Measurements from ENCODE around the gene PPP1R13L.

Gene PPP1R13L

GRCh38 chr19:45423589-45424190 is 18.8 kb upstream of the PPP1R13L start, which contains the start of gene ERCC1:
ERCC1 (minus strand) TSS chr19:45423917; CDS start chr19:45423374, 543 bp downstream.
- peaks cover 16% of the 10 kb centered on the region for H3K79me2 ChIP-seq (ENCODE audit: insufficient read depth, low read length)
- peak within 1 kb of the TSS; percentile 80 for H3K4me3 ChIP-seq (ENCODE audit: low read length, poor library complexity, severe bottlenecking)
- peaks cover 32% of the 10 kb centered on the region for H3K4me1 ChIP-seq (ENCODE audit: insufficient read depth, low read length, poor library complexity, severe bottlenecking)
- H3F3A ChIP-seq (ENCODE audit: low read depth), result 0 out of 2 replicates have a peak, but pooled peaks cover 3% of the 10 kb centered on the region
- no peaks in the 10 kb centered on the region for H3K27me3 ChIP-seq (ENCODE audit: insufficient read depth, low read length, poor library complexity, severe bottlenecking)
- H3K4me2 ChIP-seq (ENCODE audit: low read depth, low read length, poor library complexity, severe bottlenecking), result peak within 1 kb of the TSS; percentile 84
- no peaks in the 10 kb centered on the region for H3K36me3 ChIP-seq (ENCODE audit: insufficient read depth, low read length)
- H2AFZ ChIP-seq (ENCODE audit: low read length), result peak within 1 kb of the TSS; percentile 76
- H3K9ac ChIP-seq (ENCODE audit: low read depth, low read length, poor library complexity, severe bottlenecking), result peak within 1 kb of the TSS; percentile 79
- TF ChIP-seq CTCF (conservative IDR thresholded peaks at IDR 0.05; ENCODE audit: low read length) (no peak), EZH2phosphoT487 (IDR thresholded peaks at IDR 0.05; ENCODE audit: borderline replicate concordance) (no peak)
- H3K9me3 ChIP-seq (ENCODE audit: insufficient read depth, low read depth, low read length), result no peaks in the 10 kb centered on the region
- peaks cover 5% of the 10 kb centered on the region for H4K20me1 ChIP-seq (ENCODE audit: insufficient read depth, low read length, poor library complexity, severe bottlenecking)
- no peaks in the 10 kb centered on the region for H3K9me2 ChIP-seq (replicated peaks; ENCODE audit: low read depth, low read length)

GRCh38 chr19:45423033-45423588 is 18.2 kb upstream of the PPP1R13L start:
- Histone ChIP-seq H2AFZ (ENCODE audit: low read length) (peak overlapping the region; percentile 76), H3F3A (ENCODE audit: low read depth) (0 out of 2 replicates have a peak, but pooled peaks cover 3% of the 10 kb centered on the region), H3K4me2 (ENCODE audit: low read depth, low read length, poor library complexity, severe bottlenecking) (peak overlapping the region; percentile 84), H3K27me3 (ENCODE audit: insufficient read depth, low read length, poor library complexity, severe bottlenecking) (no peaks in the 10 kb centered on the region), H4K20me1 (ENCODE audit: insufficient read depth, low read length, poor library complexity, severe bottlenecking) (peaks cover 5% of the 10 kb centered on the region), H3K79me2 (ENCODE audit: insufficient read depth, low read length) (peaks cover 16% of the 10 kb centered on the region), H3K4me1 (ENCODE audit: insufficient read depth, low read length, poor library complexity, severe bottlenecking) (peaks cover 27% of the 10 kb centered on the region), H3K36me3 (ENCODE audit: insufficient read depth, low read length) (no peaks in the 10 kb centered on the region), H3K9me2 (replicated peaks; ENCODE audit: low read depth, low read length) (no peaks in the 10 kb centered on the region), H3K9ac (ENCODE audit: low read depth, low read length, poor library complexity, severe bottlenecking) (peak overlapping the region; percentile 79), H3K4me3 (ENCODE audit: low read length, poor library complexity, severe bottlenecking) (peak overlapping the region; percentile 80), H3K9me3 (ENCODE audit: insufficient read depth, low read depth, low read length) (no peaks in the 10 kb centered on the region)
- TF ChIP-seq CTCF (conservative IDR thresholded peaks at IDR 0.05; ENCODE audit: low read length) (no peak), EZH2phosphoT487 (IDR thresholded peaks at IDR 0.05; ENCODE audit: borderline replicate concordance) (no peak)

- H3K4me2 ChIP-seq (ENCODE audit: low read depth, low read length, poor library complexity, severe bottlenecking), result peak overlapping the region; percentile 11
- H3K36me3 ChIP-seq (ENCODE audit: insufficient read depth, low read length), result no peaks in the 10 kb centered on the region
- no peak overlapping the region for H3K4me3 ChIP-seq (ENCODE audit: low read length, poor library complexity, severe bottlenecking)
- H2AFZ ChIP-seq (ENCODE audit: low read length), result no peak overlapping the region
- H4K20me1 ChIP-seq (ENCODE audit: insufficient read depth, low read length, poor library complexity, severe bottlenecking), result peaks cover 5% of the 10 kb centered on the region
- no peaks in the 10 kb centered on the region for H3K27me3 ChIP-seq (ENCODE audit: insufficient read depth, low read length, poor library complexity, severe bottlenecking)
- peaks cover 27% of the 10 kb centered on the region for H3K4me1 ChIP-seq (ENCODE audit: insufficient read depth, low read length, poor library complexity, severe bottlenecking)
- TF ChIP-seq CTCF (conservative IDR thresholded peaks at IDR 0.05; ENCODE audit: low read length) (no peak), EZH2phosphoT487 (IDR thresholded peaks at IDR 0.05; ENCODE audit: borderline replicate concordance) (no peak)
- H3F3A ChIP-seq (ENCODE audit: low read depth), result 0 out of 2 replicates have a peak, but pooled peaks cover 3% of the 10 kb centered on the region
- H3K9me2 ChIP-seq (replicated peaks; ENCODE audit: low read depth, low read length), result no peaks in the 10 kb centered on the region
- no peak overlapping the region for H3K9ac ChIP-seq (ENCODE audit: low read depth, low read length, poor library complexity, severe bottlenecking)
- H3K9me3 ChIP-seq (ENCODE audit: insufficient read depth, low read depth, low read length), result no peaks in the 10 kb centered on the region
- peaks cover 16% of the 10 kb centered on the region for H3K79me2 ChIP-seq (ENCODE audit: insufficient read depth, low read length)
These were observed 17.2 kb upstream of the PPP1R13L start for GRCh38 chr19:45421947-45422498.
